Left forelimb (tissue), 1 donor: ENCODE results near the gene ATCAY.
"Not testable (repeated sequence)": the region's sequence is repeated elsewhere in the genome, so short reads cannot be mapped to it uniquely, and the experiment has no call there.

ENCODE experiments used
- DNase-seq: peaks from one replicate; pipeline ENCODE4 v3.0.0-alpha.2; 2018; ENCODE audit warnings: low spot score

Gene ATCAY

DNA sequence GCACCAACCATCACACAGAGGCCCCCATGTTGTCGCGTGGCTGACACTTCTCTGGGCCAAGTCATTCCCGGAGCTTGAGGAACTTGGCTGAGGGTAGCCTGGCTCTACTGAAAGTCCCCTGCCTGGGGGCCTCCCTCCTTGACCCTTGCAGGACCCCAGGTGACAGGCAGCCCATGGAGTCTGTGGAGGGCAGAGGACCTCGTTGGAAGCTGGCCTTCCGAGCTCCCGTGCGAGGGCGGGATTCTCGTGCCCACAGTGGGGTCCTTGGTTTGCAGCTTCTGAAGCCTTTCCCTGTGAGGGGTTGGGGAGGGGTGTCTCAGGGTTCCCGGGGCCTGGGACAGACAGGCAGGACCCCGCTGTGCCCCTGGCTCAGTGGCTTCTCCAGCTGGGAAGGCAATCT, 68.8 kb downstream of the ATCAY start:
- no peak for DNase-seq

DNA sequence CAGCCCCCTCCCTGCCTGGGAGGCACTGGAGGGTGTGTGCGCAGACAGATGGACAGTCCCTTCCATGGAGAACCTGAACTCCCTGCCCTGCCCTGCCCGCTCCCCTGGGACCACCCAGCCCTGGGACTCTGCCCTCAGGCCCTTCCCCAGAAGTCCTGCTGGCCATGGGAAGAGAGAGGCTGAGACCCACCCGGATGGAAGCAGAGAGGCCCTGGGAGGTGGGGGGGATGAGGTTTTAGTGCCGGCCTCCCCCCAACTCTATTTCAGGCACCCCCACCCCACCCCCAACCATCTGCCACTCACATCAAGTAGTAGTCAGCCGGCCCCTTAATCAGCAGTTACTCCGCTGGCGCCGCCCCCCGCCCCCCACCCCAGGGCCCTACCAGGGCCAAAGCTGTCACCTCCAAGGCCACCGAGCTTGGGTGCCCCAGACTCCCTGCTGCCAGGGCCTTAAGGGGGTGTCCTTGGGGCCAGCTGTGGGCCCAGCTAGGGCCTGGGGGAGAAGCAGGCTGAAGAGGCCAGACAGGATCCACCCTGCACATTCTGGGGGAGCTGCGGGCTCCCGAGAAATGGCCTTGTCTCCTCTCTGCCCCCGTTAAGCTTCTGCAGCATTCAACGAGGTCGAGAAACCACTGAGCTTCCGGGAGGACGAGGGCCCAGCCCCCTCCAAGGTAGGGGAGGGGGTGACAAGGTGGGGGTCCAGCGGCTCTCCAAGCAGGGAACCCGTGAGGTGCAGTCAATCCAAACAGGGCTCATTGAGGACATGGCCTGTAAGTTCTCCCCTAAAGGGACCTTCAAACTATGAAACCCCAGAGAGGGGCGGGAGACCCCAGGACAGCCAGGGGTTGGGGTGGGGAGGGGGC, 69.7 kb downstream of the ATCAY start:
- DNase-seq = no peak

DNA sequence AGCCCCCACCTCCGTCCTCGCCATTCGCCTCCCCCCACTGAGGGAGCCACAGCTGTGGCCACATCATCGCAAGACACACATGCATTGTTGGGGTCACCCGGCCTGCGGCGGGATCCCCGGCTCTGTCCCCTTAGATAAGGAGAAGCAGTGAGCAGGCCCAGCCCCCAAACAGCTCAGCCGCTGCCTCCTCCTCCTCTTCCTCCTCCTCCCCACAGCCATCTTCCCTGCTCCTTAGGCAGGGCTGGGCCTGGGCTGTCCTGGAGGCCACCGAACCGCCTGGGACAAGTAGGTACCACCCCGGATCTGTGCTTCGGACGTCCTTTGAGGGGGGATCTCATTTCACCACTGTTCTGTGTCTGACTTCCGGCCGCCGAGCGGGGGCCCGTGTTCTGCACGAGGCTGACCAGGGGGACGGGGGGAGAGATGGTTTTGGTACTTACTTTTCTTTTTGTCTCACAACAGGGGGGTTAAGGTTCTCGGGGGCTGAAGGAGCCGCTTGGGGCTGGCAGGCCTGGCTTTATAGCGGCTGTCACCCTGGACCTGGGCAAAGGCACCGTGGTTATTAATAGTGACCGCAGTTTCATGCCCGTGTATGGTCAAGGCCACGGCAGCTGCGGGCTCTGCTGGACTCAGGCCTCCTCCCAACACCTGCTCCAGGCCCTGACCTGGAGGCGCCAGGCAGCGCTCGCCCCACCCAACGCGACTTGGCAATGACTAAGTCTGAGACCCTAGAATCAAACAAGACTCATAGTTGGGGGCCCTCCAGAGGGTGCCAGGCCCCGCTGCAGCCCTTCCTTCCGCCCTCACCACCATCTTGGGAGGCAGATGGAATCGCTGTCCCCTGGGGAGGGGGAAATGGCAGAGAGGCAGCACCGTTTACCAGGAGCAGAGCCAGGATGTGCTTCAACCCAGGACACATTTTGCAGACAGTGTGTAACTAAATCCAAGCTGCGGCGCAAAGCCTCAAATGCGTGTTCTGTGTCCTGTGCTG, 70.7 kb downstream of the ATCAY start:
- no peak for DNase-seq

DNA sequence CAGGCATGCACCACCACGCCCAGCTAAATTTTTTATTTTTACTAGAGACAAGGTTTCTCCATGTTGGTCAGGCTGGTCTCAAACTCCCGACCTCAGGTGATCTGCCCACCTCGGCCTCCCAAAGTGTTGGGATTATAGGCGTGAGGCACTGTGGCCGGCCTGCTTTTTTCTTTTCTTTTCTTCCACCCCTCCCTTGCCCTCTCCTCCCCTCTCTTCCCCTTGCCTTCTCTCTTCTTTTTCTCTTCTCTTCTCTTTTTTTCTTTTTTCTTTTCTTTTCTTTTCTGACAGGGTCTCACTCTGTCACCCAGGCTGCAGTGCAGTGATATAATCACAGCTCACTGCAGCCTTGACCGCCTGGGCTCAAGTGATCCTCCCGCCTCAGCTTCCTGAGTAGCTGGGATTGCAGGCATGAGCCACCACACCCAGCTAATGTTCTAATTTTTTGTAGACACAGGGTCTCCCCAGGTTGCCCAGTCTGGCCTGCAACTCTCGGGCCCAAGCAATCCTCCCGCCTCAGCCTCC, 72.3 kb downstream of the ATCAY start:
- DNase-seq = not testable (repeated sequence)

DNA sequence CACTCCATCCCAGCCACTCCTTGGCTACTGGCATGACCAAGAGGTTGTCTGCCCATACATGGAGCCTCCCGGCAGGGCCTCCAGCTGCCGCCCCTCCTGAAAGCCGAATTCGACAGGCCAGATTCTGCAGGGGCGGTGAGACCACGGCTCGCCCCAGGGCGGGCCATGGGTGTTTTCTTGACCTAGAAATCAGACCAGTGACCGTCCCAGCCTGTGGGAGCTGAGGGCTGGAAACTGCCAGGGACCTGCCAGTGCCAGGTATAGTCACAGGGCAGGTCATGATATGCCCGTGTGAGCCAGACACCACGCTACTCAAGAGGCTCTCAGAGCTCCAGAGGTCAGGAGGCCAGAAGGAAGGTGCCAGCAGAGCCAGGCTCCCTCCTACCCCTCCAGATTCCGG, 73.6 kb downstream of the ATCAY start:
- DNase-seq = no peak

DNA sequence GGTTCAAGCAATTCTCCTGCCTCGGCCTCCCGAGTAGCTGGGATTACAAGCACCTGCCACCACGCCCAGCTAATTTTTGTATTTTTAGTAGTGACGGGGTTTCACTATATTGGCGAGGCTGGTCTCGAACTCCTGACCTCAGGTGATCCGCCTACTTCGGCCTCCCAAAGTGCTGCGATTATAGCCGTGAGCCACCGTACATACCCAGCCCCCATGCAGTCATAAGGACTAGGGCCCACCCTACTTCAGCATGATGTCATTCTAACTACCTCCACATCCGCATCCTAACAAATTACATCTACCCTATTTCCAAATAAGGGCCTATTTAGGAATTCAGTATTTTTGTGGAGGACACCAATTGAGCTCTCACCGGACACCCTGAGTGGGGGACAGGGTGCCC, 74.8 kb downstream of the ATCAY start:
- not testable (repeated sequence) for DNase-seq

DNA sequence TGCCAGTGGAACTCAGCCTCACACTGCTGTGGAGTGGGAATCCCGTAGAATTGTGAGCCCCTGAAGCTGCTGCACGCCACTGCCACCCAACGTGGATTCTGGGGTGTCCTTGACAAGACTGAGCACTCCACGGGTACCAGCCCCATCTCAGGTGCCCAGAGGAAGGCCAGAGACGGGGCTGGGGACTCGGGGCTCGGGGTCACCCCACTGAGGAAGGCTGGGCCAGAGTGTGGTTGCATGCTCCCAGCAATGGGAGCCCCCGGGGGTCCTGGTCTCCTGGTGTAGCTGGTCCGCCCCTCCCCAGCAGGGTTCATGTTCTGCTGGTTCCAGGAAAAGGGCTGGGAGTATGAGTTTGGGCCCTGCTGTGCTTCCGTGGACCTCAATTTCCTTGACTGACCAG, 75.2 kb downstream of the ATCAY start:
- DNase-seq = no peak

DNA sequence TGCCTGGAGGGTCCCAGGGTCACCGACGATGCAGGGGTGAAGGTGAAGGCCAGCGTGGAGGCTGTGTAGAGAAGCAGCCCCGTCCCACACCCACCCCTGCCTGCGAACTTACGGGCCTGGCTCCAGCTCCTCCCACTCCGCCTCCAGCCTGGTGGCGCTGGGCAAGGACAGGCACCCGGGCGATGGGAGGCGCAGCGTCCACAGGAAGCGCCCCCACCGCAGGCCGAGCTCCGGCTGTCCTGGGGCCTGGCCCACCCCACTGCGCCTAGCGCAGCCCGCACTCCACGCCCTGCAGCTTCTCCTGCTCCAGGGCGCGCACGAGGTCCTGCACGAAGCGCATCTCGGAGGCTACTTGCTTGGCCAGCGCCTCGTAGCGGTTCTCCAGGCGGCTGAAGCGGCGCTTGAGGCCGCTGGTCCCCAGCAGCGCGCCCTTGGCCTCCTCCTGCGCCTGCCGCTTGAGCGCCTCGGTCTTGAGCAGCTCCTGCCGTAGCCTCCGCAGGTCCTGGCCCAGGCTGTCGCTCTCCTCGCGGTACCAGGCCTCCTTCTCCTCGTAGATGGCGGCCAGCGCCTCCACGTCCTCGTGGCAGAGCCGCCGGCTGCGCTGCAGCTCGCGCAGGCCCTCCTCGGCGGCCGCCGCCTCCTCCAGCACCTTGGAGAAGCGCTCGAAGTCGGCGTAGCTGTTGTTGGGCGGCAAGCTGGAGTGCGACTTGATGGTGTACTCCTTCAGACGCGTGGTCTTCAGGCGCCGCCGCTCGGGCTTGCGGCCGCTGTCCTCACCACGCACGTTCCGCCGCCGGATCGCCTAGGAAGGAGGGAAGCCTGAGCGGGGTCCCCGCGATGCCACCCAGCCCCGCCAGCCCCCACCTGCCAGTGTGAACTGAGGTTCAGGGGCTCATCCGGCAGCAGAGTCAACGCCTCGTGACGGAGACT, 78.6 kb downstream of the ATCAY start:
- no peak for DNase-seq

DNA sequence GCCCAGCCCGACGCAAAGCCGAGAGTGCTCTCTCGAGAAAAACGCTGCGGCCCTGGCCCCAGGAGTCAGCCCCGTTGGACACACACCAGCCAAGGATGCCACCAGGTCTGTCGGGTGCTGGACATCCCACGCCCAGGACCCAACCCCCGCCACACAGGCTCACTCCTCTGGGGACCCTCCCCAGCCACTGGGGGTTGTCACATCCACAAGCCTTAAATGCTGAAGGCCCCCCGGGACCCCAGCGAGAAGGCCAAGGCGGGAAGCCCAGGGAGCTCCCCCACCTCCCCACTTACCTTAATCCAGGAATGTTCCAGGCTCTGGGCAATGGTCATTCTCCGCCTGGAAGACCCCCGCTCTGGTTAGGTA, 79.3 kb downstream of the ATCAY start:
- no peak for DNase-seq

DNA sequence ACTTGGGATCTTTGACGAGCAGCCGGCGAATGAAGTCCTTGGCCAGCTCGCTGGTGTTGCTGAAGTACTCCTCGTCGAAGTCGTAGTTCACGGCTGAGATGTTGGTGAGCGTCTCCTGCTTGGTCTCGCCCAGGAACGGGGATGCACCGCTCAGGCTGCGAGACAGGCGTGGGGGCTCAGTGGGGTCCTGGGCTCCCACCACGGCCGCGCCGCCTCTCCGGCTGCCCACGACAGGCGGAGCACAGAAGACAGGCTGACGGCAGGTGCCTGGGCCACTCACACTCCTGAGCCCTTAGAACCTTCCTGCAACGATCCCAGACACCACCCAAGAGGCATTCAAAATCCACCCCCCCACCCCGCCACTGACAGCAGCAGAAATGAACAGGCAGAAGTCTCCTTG, 80.5 kb downstream of the ATCAY start:
- no peak for DNase-seq

DNA sequence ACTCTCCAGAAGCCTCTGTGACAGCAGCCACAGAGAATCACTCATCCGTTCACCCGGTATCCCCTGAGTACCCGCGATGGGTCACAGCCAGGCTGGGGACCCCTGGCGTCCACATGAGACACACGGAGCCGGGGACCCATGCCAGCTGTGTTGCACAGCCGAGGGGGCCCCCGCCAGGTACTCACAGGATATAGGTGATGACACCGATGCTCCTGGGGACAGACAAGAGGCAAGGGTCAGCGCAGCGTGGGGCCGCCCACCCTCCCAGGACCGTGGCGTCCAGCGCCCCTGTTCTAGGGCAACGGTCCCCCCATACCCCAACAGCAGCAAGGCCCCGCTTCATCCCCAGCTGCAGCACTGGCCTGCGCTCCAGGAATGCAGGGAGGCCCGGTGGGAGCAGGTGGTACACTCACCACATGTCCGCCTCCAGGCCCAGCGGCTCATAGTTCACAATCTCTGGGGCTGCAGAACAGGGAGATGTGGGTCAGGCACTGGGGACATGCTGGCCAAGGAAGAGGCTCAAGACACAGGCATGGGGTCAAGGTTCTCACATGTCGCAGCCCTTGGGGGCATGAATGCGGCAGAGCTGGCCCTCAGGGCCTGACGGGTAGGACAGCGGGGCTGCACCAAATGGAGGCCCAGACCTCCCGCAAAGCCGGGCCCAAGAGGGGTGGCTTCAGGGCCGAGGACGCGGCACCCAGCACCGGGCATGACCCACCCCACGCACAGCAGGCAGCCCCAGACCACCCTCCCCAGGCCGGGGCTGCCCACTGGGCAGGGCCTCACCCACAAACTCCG, 83.2 kb downstream of the ATCAY start:
- DNase-seq = no peak

DNA sequence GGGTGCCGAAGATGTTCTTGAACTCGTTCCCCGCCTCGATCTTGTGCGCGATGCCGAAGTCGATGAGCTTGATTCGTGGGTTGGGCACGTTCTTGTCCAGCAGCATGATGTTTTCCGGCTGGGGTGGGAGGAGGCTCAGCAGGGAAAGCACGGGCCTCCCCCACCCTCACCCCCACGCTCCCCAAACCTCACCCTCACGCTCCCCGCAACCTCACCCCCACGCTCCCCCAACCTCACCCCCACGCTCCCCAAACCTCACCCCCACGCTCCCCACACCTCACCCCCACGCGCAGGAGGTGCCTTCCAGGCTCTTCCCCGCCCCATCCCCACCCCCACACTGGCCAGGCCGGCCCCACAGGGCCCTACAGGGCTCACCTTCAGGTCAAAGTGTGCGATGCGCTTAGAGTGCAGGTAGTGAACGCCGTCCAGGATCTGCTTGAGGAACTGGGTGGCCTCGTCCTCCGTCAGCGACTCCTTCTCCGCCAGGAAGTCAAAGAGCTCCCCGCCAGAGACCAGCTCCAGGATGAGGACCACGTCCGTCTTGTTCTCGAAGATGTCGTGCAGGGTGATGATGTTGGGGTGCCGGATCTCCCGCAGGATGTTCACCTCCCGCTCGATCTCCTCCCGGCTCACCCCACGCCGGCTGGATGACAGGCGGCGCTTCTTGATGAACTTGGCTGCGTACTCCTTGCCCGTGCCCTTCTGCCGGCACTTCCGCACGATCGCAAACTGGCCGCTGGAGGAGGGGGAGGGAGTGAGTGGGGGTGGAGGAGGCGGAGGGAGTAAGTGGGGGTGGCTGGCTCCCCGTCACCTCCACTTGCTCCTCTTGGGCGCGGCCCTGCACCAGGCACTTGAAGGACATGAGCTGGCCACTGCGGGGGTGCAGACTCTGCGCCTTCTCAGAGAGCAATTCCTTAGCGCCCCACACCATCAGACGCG, 84.0 kb downstream of the ATCAY start:
- DNase-seq = no peak

DNA sequence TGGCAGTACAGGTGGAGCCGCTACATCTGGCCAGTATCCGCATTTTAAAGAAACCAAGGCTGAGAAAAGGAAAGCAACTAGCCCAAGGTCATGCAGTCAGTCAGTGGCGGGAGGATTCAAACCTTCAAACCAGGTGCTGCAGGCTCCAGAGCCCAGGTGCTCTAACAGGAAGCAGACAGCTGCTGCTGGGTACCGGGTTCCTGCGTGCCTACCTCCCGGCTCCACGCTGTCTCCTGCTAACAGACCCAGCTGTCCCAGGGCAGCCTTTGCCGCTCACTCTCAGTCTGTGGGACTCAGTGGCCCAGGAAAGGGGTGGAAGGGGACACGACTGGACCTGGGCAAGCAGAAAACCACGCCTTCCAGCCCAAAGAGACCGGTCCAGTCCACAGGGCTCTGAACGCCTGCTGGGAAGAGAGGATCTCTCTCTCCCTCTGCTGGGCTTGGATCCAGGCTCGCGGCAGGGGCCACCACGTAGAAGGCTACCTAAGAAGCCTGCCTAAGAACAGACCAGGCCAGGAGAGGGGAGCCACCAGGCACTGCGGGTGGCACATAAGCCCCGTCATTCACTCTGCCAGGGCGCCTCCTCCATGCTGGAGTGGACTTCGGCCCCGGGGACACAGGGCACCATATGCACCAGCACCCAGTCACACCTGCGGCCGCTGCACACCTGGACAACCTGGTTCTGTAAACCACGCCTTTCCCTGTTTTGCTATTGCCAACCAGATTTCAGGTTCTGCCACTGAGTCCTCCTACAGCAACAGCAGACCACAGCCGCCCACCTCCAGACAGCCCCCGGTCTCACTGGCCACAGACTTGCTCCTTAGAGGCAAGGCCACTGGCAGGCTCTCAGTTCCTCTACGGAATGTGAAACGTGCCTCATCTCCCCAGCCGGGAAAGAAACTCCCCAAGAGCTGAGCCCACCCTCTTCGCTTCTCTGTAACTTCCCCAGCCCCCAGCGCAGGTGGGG, 85.8 kb downstream of the ATCAY start:
- no peak for DNase-seq

DNA sequence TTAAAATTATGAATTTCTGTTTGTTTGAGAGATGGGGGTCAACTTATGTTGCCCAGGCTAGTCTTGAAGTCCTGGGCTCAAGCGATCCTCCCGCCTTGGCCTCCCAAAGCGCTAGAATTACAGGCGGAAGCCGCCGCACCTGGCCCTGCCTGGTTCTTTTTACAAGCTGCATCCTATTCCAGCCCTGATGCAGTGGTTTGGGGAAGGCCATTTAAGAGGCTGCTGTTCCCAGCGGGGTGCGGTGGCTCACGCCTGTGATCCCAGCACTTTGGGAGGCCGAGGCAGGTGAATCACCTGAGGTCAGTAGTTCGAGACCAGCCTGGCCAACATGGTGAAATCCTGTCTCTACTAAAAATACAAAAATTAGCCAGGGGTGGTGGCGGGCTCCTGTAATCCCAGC, 87.5 kb downstream of the ATCAY start:
- not testable (repeated sequence) for DNase-seq

DNA sequence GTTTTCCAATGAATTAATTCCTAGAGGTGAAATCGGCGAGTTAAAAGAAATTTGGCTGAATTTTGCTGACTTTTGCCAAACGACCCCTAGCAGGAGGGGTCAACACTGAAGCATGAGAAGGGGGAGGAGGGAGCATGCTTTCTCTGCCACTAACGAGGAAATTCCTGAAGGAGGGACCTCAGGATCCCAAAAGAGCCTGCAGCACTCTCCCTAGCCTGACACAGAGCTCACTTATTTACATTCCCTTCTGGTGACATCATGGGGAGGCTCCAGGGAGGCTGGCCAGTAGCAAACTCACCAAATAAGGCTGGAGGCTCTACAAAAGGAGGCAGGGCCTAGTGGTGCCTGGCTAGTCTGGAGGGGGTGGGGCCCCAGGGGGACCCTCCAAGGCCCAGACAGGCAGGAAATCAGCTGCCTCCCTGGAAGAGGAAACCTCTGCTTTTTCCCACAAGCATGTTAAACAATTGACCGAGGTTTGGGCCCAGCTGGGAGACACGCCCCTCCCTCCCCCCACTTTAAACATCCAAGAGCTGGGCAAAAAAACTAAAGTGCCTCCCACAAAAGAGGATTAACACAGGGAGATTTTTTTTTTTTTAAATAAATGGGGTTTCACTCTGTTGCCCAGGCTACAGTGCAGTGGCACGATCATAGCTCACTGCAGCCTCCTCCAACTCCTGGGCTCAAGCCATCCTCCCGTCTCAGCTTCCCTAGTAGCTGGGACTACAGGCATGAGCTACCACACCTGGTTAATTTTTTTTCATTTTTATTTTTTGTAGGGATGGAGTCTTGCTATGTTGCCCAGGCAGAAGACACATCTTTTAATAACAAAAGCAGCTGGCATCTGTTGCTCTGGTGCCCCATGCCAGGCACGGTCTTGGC, 88.3 kb downstream of the ATCAY start:
- no peak for DNase-seq

DNA sequence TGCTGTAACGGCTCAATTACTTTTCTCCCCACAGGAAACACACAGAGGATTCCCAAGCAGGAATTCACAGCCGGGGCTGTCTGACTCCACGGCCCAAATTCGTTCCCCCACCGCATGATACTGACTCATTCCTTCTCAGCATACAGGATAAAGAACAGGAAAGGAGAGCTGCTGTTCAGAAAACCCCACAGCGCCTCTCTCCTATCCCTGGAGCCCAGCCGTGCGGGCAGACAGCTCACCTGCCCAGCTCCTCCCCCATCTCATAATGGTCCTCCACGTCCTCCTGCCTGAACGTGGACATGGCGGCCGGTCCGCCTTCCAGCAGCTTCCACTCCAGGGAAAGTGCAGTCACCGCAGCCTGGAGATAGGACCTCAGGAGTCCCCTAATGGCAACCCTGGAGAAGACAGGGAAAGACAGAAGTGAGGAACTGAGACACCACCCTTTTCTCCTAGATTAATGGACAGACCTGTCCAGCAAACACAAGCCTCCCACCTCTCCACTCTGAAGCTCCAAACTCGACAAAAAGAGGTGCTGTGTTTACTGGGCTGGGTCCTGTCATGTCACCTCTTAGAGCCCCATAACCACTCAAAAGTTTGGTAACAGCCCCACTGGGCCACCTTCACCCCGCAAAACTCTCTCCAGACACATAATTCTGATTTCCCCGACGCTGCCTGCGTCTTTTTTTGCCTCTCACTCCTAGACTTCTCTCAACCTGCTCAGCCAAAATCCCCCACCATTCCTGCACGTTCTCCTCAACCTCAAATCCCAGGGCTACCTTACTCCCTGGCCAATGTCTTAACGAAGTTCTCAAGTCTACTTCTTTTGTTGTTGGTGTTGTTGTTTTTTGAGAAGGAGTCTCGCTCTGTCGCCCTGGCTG, 89.2 kb downstream of the ATCAY start:
- DNase-seq = no peak
